GM19023 (cell line): Measurements from ENCODE around the gene ABHD13.

ENCODE experiments used
- ATAC-seq: cut with Tn5 transposase; IDR thresholded peaks from one replicate; pipeline ENCODE4 v1.9.1; 2021; ENCODE audit warnings: mild to moderate bottlenecking, moderate library complexity; ENCODE audit not compliant: unreplicated experiment

Gene ABHD13

GRCh38 chr13:108281901-108282300 is 63.7 kb downstream of the ABHD13 start:
- ATAC-seq: no peak

DNA sequence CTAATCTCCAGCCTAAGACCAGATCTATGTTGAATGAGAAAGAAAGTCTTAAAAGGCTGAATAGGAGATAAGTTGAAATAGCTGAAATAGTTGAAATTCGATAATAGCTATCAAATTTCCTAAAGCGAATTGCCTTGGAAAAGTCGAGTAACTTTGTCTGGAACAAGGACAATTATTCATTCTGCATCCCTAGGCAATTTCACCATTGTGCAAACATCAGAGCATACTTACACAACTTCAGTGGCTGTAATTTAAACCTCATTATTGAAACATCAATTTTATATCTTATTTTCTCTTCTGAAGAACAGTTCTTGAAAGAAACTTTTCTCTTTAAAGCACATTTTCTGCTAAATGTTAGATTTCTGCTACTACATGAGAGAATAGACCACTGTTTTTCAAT is 64.9 kb downstream of the ABHD13 start:
- ATAC-seq: no peak
